Measurements from ENCODE around the gene REL.

Gene REL

GRCh38 chr2:60872510-60872928 is 8.9 kb upstream of the REL start:
- Histone ChIP-seq H4K20me1 (ENCODE audit: insufficient read depth, low read length) (no peaks in the 10 kb centered on the region), H3K4me2 (ENCODE audit: insufficient read depth, low read length) (no peak overlapping the region), H3K27ac (ENCODE audit: low read length) (no peak overlapping the region), H3K9ac (ENCODE audit: low read depth, low read length) (no peak overlapping the region), H3K79me2 (ENCODE audit: insufficient read depth, low read length) (no peaks in the 10 kb centered on the region), H2AFZ (ENCODE audit: low read depth, low read length) (no peak overlapping the region), H3K4me1 (ENCODE audit: insufficient read depth, low read length) (peaks cover 7% of the 10 kb centered on the region), H3K27me3 (ENCODE audit: insufficient read depth, low read length, poor library complexity) (no peaks in the 10 kb centered on the region), H3K36me3 (ENCODE audit: insufficient read depth, low read length) (no peaks in the 10 kb centered on the region), H3K9me3 (ENCODE audit: insufficient read depth, low read length, severe bottlenecking) (peaks cover 9% of the 10 kb centered on the region), H3K4me3 (ENCODE audit: low read depth in 1 of 2, low read length in 2 of 2) (no peak overlapping the region)
- ATAC-seq (ENCODE audit: insufficient read depth, low read depth) (no peak), DNase-seq (no peak)
- no peak for TF ChIP-seq CTCF (IDR thresholded peaks at IDR 0.05; ENCODE audit: borderline replicate concordance, extremely low read depth, low read length, poor library complexity, severe bottlenecking)
- TF ChIP-seq EZH2 (IDR thresholded peaks at IDR 0.05; ENCODE audit: borderline replicate concordance, low read depth, low read length, severe bottlenecking) = no peak

- H3K9me3 ChIP-seq (ENCODE audit: insufficient read depth, low read length, severe bottlenecking) = peaks cover 3% of the 10 kb centered on the region
- ATAC-seq (ENCODE audit: insufficient read depth, low read depth) = no peak
- TF ChIP-seq EZH2 (IDR thresholded peaks at IDR 0.05; ENCODE audit: borderline replicate concordance, low read depth, low read length, severe bottlenecking) (no peak), CTCF (IDR thresholded peaks at IDR 0.05; ENCODE audit: borderline replicate concordance, extremely low read depth, low read length, poor library complexity, severe bottlenecking) (no peak)
- H3K79me2 ChIP-seq (ENCODE audit: insufficient read depth, low read length) = no peaks in the 10 kb centered on the region
- no peaks in the 10 kb centered on the region for H3K4me1 ChIP-seq (ENCODE audit: insufficient read depth, low read length)
- H3K27ac ChIP-seq (ENCODE audit: low read length) = no peak overlapping the region
- H3K4me2 ChIP-seq (ENCODE audit: insufficient read depth, low read length) = no peak overlapping the region
- no peak overlapping the region for H3K9ac ChIP-seq (ENCODE audit: low read depth, low read length)
- no peak overlapping the region for H2AFZ ChIP-seq (ENCODE audit: low read depth, low read length)
- no peak for DNase-seq
- H4K20me1 ChIP-seq (ENCODE audit: insufficient read depth, low read length) = no peaks in the 10 kb centered on the region
- H3K4me3 ChIP-seq (ENCODE audit: low read depth in 1 of 2, low read length in 2 of 2) = no peak overlapping the region
- no peaks in the 10 kb centered on the region for H3K36me3 ChIP-seq (ENCODE audit: insufficient read depth, low read length)
- H3K27me3 ChIP-seq (ENCODE audit: insufficient read depth, low read length, poor library complexity) = no peaks in the 10 kb centered on the region
Observed at GRCh38 chr2:60873381-60873780, 8.0 kb upstream of the REL start.

- H3K27ac ChIP-seq (ENCODE audit: low read length) = no peak overlapping the region
- no peaks in the 10 kb centered on the region for H3K36me3 ChIP-seq (ENCODE audit: insufficient read depth, low read length)
- DNase-seq (no peak), ATAC-seq (ENCODE audit: insufficient read depth, low read depth) (no peak)
- no peaks in the 10 kb centered on the region for H3K9me3 ChIP-seq (ENCODE audit: insufficient read depth, low read length, severe bottlenecking)
- H3K27me3 ChIP-seq (ENCODE audit: insufficient read depth, low read length, poor library complexity) = no peaks in the 10 kb centered on the region
- H3K4me2 ChIP-seq (ENCODE audit: insufficient read depth, low read length) = no peak overlapping the region
- no peak overlapping the region for H3K9ac ChIP-seq (ENCODE audit: low read depth, low read length)
- no peak overlapping the region for H2AFZ ChIP-seq (ENCODE audit: low read depth, low read length)
- TF ChIP-seq CTCF (IDR thresholded peaks at IDR 0.05; ENCODE audit: borderline replicate concordance, extremely low read depth, low read length, poor library complexity, severe bottlenecking) (no peak), EZH2 (IDR thresholded peaks at IDR 0.05; ENCODE audit: borderline replicate concordance, low read depth, low read length, severe bottlenecking) (no peak)
- H3K4me3 ChIP-seq (ENCODE audit: low read depth in 1 of 2, low read length in 2 of 2) = no peak overlapping the region
- peaks cover 6% of the 10 kb centered on the region for H3K4me1 ChIP-seq (ENCODE audit: insufficient read depth, low read length)
- H4K20me1 ChIP-seq (ENCODE audit: insufficient read depth, low read length) = no peaks in the 10 kb centered on the region
- H3K79me2 ChIP-seq (ENCODE audit: insufficient read depth, low read length) = no peaks in the 10 kb centered on the region
Observed at GRCh38 chr2:60875520-60875919, 5.9 kb upstream of the REL start.

GRCh38 chr2:60880643-60881046 is 729 bp upstream of the REL start:
- Histone ChIP-seq H3K4me3 (ENCODE audit: low read depth in 1 of 2, low read length in 2 of 2) (peak overlapping the region; percentile 53 to 74), H3K9ac (ENCODE audit: low read depth, low read length) (peak overlapping the region; percentile 78), H3K27ac (ENCODE audit: low read length) (peak overlapping the region; percentile 94), H3K4me1 (ENCODE audit: insufficient read depth, low read length) (peaks cover 34% of the 10 kb centered on the region), H3K36me3 (ENCODE audit: insufficient read depth, low read length) (no peaks in the 10 kb centered on the region; the same call in 1 of the 2 replicates), H3K27me3 (ENCODE audit: insufficient read depth, low read length, poor library complexity) (no peaks in the 10 kb centered on the region), H3K9me3 (ENCODE audit: insufficient read depth, low read length, severe bottlenecking) (no peaks in the 10 kb centered on the region), H4K20me1 (ENCODE audit: insufficient read depth, low read length) (no peaks in the 10 kb centered on the region), H3K79me2 (ENCODE audit: insufficient read depth, low read length) (peaks cover 41% of the 10 kb centered on the region), H2AFZ (ENCODE audit: low read depth, low read length) (peak overlapping the region; percentile 95), H3K4me2 (ENCODE audit: insufficient read depth, low read length) (peak overlapping the region; percentile 77)
- TF ChIP-seq CTCF (IDR thresholded peaks at IDR 0.05; ENCODE audit: borderline replicate concordance, extremely low read depth, low read length, poor library complexity, severe bottlenecking) = peak; percentile 45
- no peak for TF ChIP-seq EZH2 (IDR thresholded peaks at IDR 0.05; ENCODE audit: borderline replicate concordance, low read depth, low read length, severe bottlenecking)
- DNase-seq = no peak
- peak; percentile 2; the same call in 2 of the 3 replicates for ATAC-seq (ENCODE audit: insufficient read depth, low read depth)

Data from DND-41 (cell line).